Cardiac muscle cell (in vitro differentiated cells and primary cell): Measurements from ENCODE around the gene LYL1. TPM values are rescaled to one million over a fixed set of nuclear protein-coding genes. Genes with fewer than 3 reads are reported as not detected.
A peak's percentile ranks its signal among the peaks of the same experiment; 100 is the strongest.

Experiments
- DNase-seq, 2 donors: peaks; one replicate each; pipeline versions ENCODE4 v3.0.0 to v3.0.0-alpha.2; 2010 to 2017; ENCODE audit warnings: low read depth in 1 of 2, low spot score in 1 of 2
- H3K27ac ChIP-seq: fragments of 200-600 bp; sonication (generic); 2 replicates; pipeline ENCODE4 v1.5.1; 2016
- H3K27me3 ChIP-seq: fragments of 200-600 bp; sonication (generic); 2 replicates; pipeline ENCODE4 v1.6.0; 2016; ENCODE audit warnings: control low read depth
- H3K36me3 ChIP-seq: fragments of 200-600 bp; sonication (generic); 2 replicates; pipeline ENCODE4 v1.5.1; 2016; ENCODE audit warnings: control low read depth
- H3K4me1 ChIP-seq: fragments of 200-600 bp; sonication (generic); 2 replicates; pipeline ENCODE4 v1.8.1; 2017; ENCODE audit warnings: low read depth, mild to moderate bottlenecking, mixed run types
- H3K4me3 ChIP-seq: fragments of 200-600 bp; sonication (generic); 2 replicates; pipeline ENCODE4 v1.5.1; 2016; ENCODE audit warnings: mild to moderate bottlenecking
- H3K9me3 ChIP-seq: fragments of 200-600 bp; sonication (generic); 2 replicates; pipeline ENCODE4 v1.5.1; 2017; ENCODE audit warnings: low read depth, mild to moderate bottlenecking, control low read depth
- polyA plus RNA-seq: library from polyadenylated mRNA; unstranded; fragments of >200 nt; fragmentation: Nextera tagmentation; extraction: Ambion mirVana; gene quantifications from 2 replicates; pipeline ENCODE4 v1.2.1, GENCODE V29; 2016
- total RNA-seq: library from RNA; depleted of rRNA; stranded (reverse); fragments of >200 nt; gene quantifications from 2 replicates; pipeline ENCODE4 v1.2.3, GENCODE V29; 2016
- TF ChIP-seq, protein P1 (sequence below): IDR thresholded peaks from 2 replicates; pipeline ENCODE4 v1.5.1; 2012; ENCODE audit warnings: low read depth, mild to moderate bottlenecking, low read length

The LYL1 gene
- total and polyA plus RNA-seq, 2 experiments from 2014 or later: 4.6 to 5.6 TPM

DNA sequence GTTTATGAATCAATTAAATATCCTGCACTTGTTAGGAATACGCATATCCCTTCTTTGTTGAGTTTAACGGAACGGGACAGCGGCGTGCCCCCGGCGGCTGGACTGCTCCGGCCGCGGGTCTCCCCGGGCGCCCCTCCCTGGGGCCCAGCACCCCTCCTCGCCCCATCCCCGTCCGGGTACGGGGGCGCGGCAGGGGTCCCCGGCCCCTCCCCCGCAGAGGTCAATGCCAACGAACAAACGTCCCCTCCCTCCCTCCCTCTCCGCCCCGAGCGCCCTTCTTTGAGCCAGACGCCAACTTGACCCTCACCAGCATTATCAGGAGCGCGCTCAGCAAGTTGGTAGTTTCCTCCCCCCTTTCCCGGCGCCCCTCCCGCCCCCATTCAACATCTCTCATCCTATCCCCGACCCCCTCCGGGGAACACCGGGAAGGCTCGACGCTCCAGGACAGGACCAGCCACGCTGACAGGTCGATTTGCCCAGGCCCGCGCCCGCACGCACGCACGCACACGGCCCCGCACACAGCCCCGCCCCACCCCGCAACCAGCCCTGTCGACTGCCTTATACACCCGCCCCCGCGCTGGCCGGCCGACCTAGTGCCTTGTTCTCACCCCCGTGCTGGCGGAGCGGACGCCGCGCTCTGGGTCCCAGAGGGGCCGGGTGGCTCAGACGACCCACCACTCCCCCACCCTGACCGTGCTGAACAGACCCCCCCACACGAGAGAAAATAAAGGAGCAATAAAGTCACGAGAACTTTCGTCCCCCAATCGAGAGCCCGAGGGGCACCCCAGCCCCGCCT lies 5.0 kb downstream of the LYL1 start:
- Histone ChIP-seq H3K4me1 (peaks cover 3% of the 10 kb centered on the region), H3K27ac (no peak overlapping the region), H3K36me3 (no peaks in the 10 kb centered on the region), H3K4me3 (no peak overlapping the region), H3K27me3 (peaks cover 88% of the 10 kb centered on the region), H3K9me3 (no peaks in the 10 kb centered on the region)
- TF ChIP-seq, protein P1, sequence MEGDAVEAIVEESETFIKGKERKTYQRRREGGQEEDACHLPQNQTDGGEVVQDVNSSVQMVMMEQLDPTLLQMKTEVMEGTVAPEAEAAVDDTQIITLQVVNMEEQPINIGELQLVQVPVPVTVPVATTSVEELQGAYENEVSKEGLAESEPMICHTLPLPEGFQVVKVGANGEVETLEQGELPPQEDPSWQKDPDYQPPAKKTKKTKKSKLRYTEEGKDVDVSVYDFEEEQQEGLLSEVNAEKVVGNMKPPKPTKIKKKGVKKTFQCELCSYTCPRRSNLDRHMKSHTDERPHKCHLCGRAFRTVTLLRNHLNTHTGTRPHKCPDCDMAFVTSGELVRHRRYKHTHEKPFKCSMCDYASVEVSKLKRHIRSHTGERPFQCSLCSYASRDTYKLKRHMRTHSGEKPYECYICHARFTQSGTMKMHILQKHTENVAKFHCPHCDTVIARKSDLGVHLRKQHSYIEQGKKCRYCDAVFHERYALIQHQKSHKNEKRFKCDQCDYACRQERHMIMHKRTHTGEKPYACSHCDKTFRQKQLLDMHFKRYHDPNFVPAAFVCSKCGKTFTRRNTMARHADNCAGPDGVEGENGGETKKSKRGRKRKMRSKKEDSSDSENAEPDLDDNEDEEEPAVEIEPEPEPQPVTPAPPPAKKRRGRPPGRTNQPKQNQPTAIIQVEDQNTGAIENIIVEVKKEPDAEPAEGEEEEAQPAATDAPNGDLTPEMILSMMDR: no peak
- no peak for DNase-seq

DNA sequence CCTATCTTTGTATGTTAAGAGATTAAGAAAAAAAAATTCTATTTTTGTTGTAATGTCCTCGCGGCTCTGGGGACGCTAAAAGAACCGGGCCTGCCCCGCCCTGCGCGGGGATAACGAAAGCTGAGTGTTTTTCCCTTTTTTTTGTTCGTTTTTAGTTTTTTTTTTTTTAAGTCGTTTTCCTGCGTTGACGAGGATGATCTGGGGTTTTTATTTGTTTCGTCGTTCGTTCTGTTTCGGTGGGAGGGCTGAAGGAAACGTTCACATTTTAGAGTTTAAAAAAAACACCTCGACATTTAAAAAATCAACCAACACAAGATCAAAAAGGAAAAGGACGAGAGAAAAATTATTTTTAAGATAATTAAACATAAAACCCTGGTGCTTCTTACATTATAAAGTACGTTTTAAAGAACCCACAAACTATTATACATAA lies 5.6 kb downstream of the LYL1 start:
- TF ChIP-seq, protein P1: no peak
- Histone ChIP-seq H3K27ac (no peak overlapping the region), H3K27me3 (peaks cover 95% of the 10 kb centered on the region), H3K4me3 (no peak overlapping the region), H3K4me1 (peaks cover 3% of the 10 kb centered on the region), H3K36me3 (no peaks in the 10 kb centered on the region), H3K9me3 (no peaks in the 10 kb centered on the region)
- DNase-seq: no peak

DNA sequence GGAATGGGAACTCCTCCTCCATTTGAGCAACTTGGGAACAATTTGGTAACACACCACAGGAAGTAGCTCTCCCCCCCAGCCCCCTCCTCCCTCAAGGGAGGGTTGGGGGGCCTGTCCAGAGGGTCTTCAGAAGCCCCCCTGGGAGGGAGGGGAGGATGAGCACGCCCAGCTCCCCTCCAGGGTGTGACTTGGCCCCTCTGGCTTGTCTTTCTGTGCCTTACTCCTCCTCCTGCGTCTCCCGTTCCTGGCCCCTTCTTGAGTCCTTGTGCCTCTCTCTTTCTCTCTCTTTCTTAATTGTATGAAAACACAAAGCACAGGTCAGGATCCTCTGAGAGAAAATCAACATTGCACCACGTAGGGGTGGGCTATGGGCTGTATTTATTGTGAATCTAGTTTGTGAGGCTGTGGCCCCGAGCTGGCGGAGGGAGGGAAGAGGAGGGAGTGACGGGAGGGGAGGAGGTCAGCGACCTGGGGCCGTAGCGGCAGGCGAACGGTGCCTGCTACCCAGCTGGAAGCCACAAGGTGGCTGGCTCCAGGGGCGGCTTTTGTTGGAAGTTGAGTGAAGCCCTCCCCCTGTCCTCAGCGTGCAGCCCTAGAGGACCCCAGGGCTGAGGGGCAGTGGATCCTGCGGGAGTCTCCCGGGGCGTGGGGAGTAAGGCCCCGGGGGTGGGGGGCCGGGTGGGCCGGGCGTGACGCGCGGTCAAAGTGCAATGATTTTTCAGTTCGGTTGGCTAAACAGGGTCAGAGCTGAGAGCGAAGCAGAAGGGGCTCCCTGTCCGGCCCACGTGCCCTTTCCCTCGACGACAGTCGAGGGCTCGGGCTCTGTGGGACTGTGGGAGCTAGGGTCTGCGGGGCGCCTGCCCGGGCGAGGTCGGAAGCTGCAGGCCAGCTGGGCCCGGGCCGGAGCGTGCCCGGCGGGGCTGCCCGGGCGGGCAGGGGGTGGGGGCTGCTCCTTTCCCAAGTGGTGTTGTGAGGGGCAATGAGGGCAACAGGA lies 6.4 kb downstream of the LYL1 start:
- peaks cover 96% of the 10 kb centered on the region for H3K27me3 ChIP-seq
- no peaks in the 10 kb centered on the region for H3K36me3 ChIP-seq
- TF ChIP-seq, protein P1: peak; percentile 20
- H3K9me3 ChIP-seq: no peaks in the 10 kb centered on the region
- DNase-seq: peak in 1 of 2 donors; percentile 73
- H3K4me1 ChIP-seq: peaks cover 3% of the 10 kb centered on the region
- no peak overlapping the region for H3K27ac ChIP-seq
- H3K4me3 ChIP-seq: no peak overlapping the region

DNA sequence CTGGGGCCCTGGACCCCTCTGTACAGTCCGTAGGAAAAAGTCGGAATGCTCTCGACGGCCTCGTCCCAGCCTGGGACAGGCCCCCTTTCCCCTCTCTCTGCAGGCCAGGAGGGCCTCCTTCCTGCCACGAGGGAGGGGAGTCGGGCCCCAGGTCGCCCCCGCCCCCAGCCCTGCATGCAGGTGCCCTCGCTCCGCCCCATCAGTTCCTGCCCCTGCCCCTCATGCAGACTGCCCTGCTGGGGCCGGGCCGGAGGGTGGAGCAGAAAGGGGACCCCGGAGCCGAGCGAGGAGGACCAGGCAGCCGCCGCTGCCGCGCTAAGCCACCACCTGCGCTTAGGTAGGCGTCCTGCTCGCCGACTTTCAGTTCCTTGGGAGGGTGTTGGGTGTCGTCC lies 7.3 kb downstream of the LYL1 start:
- Histone ChIP-seq H3K4me1 (peaks cover 3% of the 10 kb centered on the region), H3K27ac (no peak overlapping the region), H3K9me3 (no peaks in the 10 kb centered on the region), H3K36me3 (no peaks in the 10 kb centered on the region), H3K4me3 (no peak overlapping the region), H3K27me3 (peaks cover 95% of the 10 kb centered on the region)
- no peak for DNase-seq
- TF ChIP-seq, protein P1: no peak

DNA sequence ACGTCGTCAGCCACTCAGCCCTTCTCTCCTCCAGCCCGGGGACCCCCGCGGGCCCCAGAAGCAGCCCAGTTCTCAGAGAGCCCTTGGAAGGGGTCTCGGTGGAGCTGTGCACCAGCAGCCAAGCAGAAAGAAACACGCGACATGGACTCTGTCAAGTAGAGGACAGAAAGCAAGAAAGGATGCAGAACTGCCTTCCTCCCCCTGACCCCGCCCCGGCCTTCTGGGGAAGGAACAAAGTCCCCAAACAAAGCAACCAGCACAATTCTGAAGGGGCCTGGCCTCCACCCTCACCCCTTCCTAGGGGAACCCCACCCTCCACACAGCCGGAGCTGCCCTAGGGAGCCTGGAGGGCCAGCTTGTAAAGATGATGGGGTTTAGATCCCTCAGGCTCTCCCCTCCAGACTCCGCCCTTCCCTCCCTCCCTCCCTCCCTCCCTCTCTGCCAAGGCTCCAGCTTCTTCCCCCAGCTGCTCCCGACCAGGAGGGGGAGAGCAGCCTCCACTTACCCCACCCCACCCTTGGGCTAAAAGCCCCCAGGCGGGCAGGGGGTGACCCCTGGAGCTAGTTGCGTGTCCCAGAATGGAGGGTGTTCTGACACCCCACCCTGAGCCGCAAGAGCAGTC lies 7.8 kb downstream of the LYL1 start:
- H3K4me3 ChIP-seq: no peak overlapping the region
- peaks cover 95% of the 10 kb centered on the region for H3K27me3 ChIP-seq
- H3K27ac ChIP-seq: no peak overlapping the region
- H3K36me3 ChIP-seq: no peaks in the 10 kb centered on the region
- no peaks in the 10 kb centered on the region for H3K9me3 ChIP-seq
- TF ChIP-seq, protein P1: no peak
- no peak for DNase-seq
- H3K4me1 ChIP-seq: peaks cover 3% of the 10 kb centered on the region
